HepG2 (cell line): ENCODE measurements around the gene TCF19. TPM values are rescaled to one million over a fixed set of nuclear protein-coding genes. Genes with fewer than 3 reads are reported as not detected.

ENCODE experiments used
- KAT8 ChIP-seq: IDR thresholded peaks from 2 replicates; pipeline ENCODE4 v1.6.1; 2016; ENCODE audit warnings: missing genetic modification reagents, missing compliant biosample characterization
- KDM2A ChIP-seq: sonication (generic); formaldehyde crosslinking; IDR thresholded peaks from 2 replicates; pipeline ENCODE4 v1.4.0; 2020; ENCODE audit warnings: low read depth, missing genetic modification reagents, borderline replicate concordance
- KDM6A ChIP-seq: IDR thresholded peaks from 2 replicates; pipeline ENCODE4 v1.6.1; 2016; ENCODE audit warnings: low read depth
- KLF6 ChIP-seq: IDR thresholded peaks from 2 replicates; pipeline ENCODE4 v1.8.0; 2016; ENCODE audit warnings: missing biosample characterization, missing genetic modification reagents
- KLF9 ChIP-seq: IDR thresholded peaks from 2 replicates; pipeline ENCODE4 v1.6.1; 2016; ENCODE audit warnings: low read depth
- MEIS2 ChIP-seq: sonication (generic); formaldehyde crosslinking; IDR thresholded peaks from 2 replicates; pipeline ENCODE4 v1.9.0; 2021; ENCODE audit warnings: mild to moderate bottlenecking, missing genetic modification reagents
- NR2F6 ChIP-seq, 2 experiments: IDR thresholded peaks; 2 replicates each; pipeline ENCODE4 v1.6.1; 2016; ENCODE audit warnings: antibody characterized with exemption in 1 of 2, mild to moderate bottlenecking in 1 of 2
- PPARG ChIP-seq: conservative IDR thresholded peaks from 2 replicates; pipeline ENCODE4 v1.6.1; 2016; ENCODE audit warnings: missing biosample characterization, missing genetic modification reagents
- RNF219 ChIP-seq: sonication (generic); formaldehyde crosslinking; IDR thresholded peaks from 2 replicates; pipeline ENCODE4 v1.5.0; 2020; ENCODE audit warnings: mild to moderate bottlenecking, missing genetic modification reagents
- SAP130 ChIP-seq: IDR thresholded peaks from 2 replicates; pipeline ENCODE4 v1.6.1; 2016; ENCODE audit warnings: low read depth
- SP2 ChIP-seq: sonication (generic); formaldehyde crosslinking; IDR thresholded peaks from 2 replicates; pipeline ENCODE4 v1.5.1; 2020; ENCODE audit warnings: mild to moderate bottlenecking, missing genetic modification reagents
- ZBTB3 ChIP-seq: sonication (generic); formaldehyde crosslinking; IDR thresholded peaks from 2 replicates; pipeline ENCODE4 v1.4.0; 2020; ENCODE audit warnings: low read depth, mild to moderate bottlenecking, moderate library complexity, missing genetic modification reagents, borderline replicate concordance
- ZFX ChIP-seq: sonication (generic); formaldehyde crosslinking; IDR thresholded peaks from 2 replicates; pipeline ENCODE4 v1.4.0; 2020; ENCODE audit warnings: mild to moderate bottlenecking, low read depth, missing genetic modification reagents, moderate library complexity
- ZNF296 ChIP-seq: sonication (generic); formaldehyde crosslinking; conservative IDR thresholded peaks from 2 replicates; pipeline ENCODE4 v1.5.0; 2020; ENCODE audit warnings: mild to moderate bottlenecking, missing genetic modification reagents
- ZNF33A ChIP-seq: sonication (generic); formaldehyde crosslinking; IDR thresholded peaks from 2 replicates; pipeline ENCODE4 v1.5.1; 2020; ENCODE audit warnings: missing genetic modification reagents, mild to moderate bottlenecking, moderate library complexity, borderline replicate concordance
- ZNF33B ChIP-seq: sonication (generic); formaldehyde crosslinking; IDR thresholded peaks from 2 replicates; pipeline ENCODE4 v1.5.1; 2020; ENCODE audit warnings: mild to moderate bottlenecking, missing genetic modification reagents
- ZNF639 ChIP-seq: conservative IDR thresholded peaks from 2 replicates; pipeline ENCODE4 v1.6.1; 2018; ENCODE audit warnings: missing genetic modification reagents
- ZNF7 ChIP-seq: IDR thresholded peaks from 2 replicates; pipeline ENCODE4 v1.6.1; 2016; ENCODE audit warnings: missing biosample characterization, missing genetic modification reagents
- ZNF83 ChIP-seq: sonication (generic); formaldehyde crosslinking; IDR thresholded peaks from 2 replicates; pipeline ENCODE4 v1.4.0; 2020; ENCODE audit warnings: missing genetic modification reagents, mild to moderate bottlenecking, borderline replicate concordance
- polyA plus RNA-seq, 8 experiments: library from polyadenylated mRNA; depleted of rRNA in 3 of 8; stranded (reverse) in 7 of 8; unstranded in 1 of 8; fragments of >200 nt; fragmentation: Illumina TruSeq in 4 of 8; extraction: Trizol in 4 of 8; gene quantifications; 2 replicates each; pipeline versions ENCODE4 v1.2.1 to v1.2.3, GENCODE V29; 2011 to 2016; ENCODE audit warnings: low read depth in 4 of 8, missing spikeins in 1 of 8, mixed read lengths in 1 of 8; ENCODE audit not compliant: insufficient read depth in 1 of 8
- total RNA-seq, 5 experiments: library from RNA; depleted of rRNA; stranded (reverse); fragments of >200 nt; fragmentation: Illumina TruSeq; extraction: Trizol; gene quantifications; 2 replicates each; pipeline ENCODE4 v1.2.3, GENCODE V29; 2016; ENCODE audit warnings: low read depth in 1 of 5
- TF ChIP-seq, protein P1 (sequence below): sonication (generic); formaldehyde crosslinking; IDR thresholded peaks from 2 replicates; pipeline ENCODE4 v1.4.0; 2020; ENCODE audit warnings: missing genetic modification reagents, borderline replicate concordance
- TF ChIP-seq, protein P2 (sequence below): sonication (generic); formaldehyde crosslinking; IDR thresholded peaks from 2 replicates; pipeline ENCODE4 v1.4.0; 2020; ENCODE audit warnings: low read depth, mild to moderate bottlenecking, missing genetic modification reagents

The TCF19 gene
- total and polyA plus RNA-seq, 2 of the 13 experiments (the other 11 are each of a cell fraction or from before 2014, with no cell fraction given), result 4.9 to 22.2 TPM

DNA sequence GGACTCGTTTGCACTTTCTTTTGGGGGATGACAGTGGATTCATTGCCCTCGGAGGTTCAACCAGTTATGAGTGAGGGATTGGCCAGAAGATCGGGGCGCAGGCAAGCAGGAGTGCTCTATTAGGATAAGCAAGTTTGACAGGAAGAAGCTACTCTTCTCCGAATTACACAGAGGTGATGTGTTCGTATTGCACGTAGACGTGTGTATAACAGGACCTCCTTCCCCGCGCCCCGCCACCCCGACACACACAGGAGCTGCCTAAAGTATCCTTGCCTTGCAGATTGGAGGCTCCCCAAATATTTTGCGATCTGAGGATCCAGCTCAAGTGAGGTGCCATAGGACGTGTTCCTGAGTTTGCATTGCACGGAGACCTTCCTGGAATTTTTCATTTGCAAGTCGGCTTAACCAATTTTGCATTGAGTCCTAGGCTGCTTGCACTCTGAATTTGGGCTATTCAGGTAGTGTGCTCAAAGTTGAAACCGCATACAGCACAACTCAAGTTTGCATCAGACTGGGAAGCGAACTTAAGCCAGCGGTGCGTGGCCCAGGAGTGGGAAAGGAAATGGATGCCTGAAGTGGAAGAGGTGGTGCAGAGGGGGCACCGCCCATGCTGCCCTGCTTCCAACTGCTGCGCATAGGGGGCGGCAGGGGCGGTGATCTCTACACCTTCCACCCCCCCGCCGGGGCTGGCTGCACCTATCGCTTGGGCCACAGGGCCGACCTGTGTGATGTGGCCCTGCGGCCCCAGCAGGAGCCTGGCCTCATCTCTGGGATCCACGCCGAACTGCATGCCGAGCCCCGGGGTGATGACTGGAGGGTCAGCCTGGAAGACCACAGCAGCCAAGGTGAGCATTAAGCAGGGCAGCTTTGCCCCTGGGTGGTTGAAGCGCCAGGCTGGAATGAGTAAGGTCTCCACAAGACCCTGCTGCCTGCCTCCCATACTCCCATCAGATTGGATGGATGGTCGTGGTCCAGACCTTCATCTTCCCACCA, 770 bp downstream of the TCF19 start (continued):
- TF ChIP-seq ZNF83 (CRISPR knock-in tag) (no peak), ZNF296 (CRISPR knock-in tag) (no peak), ZBTB3 (no peak), ZFX (CRISPR knock-in tag) (peak; percentile 35; the same call in 1 of the 2 replicates), KAT8 (no peak), KLF9 (CRISPR knock-in tag) (no peak), KDM6A (no peak), ZNF33B (CRISPR knock-in tag) (no peak), NR2F6 (IDR thresholded peaks at IDR 0.05) (no peak), NR2F6 (CRISPR knock-in tag; IDR thresholded peaks at IDR 0.05) (no peak), ZNF7 (CRISPR knock-in tag) (no peak), MEIS2 (CRISPR knock-in tag) (0 out of 2 replicates have a peak, but pooled peaks have one; percentile 28), RNF219 (CRISPR knock-in tag) (no peak), SAP130 (CRISPR knock-in tag) (peak; percentile 36; the same call in 1 of the 2 replicates), KLF6 (CRISPR knock-in tag) (no peak), ZNF33A (no peak), KDM2A (CRISPR knock-in tag) (peak; percentile 32; the same call in 1 of the 2 replicates), ZNF639 (CRISPR knock-in tag) (no peak), SP2 (no peak), PPARG (CRISPR knock-in tag) (0 out of 2 replicates have a peak, but pooled peaks have one; percentile 10)
- TF ChIP-seq, protein P1, sequence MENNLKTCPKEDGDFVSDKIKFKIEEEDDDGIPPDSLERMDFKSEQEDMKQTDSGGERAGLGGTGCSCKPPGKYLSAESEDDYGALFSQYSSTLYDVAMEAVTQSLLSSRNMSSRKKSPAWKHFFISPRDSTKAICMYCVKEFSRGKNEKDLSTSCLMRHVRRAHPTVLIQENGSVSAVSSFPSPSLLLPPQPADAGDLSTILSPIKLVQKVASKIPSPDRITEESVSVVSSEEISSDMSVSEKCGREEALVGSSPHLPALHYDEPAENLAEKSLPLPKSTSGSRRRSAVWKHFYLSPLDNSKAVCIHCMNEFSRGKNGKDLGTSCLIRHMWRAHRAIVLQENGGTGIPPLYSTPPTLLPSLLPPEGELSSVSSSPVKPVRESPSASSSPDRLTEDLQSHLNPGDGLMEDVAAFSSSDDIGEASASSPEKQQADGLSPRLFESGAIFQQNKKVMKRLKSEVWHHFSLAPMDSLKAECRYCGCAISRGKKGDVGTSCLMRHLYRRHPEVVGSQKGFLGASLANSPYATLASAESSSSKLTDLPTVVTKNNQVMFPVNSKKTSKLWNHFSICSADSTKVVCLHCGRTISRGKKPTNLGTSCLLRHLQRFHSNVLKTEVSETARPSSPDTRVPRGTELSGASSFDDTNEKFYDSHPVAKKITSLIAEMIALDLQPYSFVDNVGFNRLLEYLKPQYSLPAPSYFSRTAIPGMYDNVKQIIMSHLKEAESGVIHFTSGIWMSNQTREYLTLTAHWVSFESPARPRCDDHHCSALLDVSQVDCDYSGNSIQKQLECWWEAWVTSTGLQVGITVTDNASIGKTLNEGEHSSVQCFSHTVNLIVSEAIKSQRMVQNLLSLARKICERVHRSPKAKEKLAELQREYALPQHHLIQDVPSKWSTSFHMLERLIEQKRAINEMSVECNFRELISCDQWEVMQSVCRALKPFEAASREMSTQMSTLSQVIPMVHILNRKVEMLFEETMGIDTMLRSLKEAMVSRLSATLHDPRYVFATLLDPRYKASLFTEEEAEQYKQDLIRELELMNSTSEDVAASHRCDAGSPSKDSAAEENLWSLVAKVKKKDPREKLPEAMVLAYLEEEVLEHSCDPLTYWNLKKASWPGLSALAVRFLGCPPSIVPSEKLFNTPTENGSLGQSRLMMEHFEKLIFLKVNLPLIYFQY, result no peak
- TF ChIP-seq, protein P2, sequence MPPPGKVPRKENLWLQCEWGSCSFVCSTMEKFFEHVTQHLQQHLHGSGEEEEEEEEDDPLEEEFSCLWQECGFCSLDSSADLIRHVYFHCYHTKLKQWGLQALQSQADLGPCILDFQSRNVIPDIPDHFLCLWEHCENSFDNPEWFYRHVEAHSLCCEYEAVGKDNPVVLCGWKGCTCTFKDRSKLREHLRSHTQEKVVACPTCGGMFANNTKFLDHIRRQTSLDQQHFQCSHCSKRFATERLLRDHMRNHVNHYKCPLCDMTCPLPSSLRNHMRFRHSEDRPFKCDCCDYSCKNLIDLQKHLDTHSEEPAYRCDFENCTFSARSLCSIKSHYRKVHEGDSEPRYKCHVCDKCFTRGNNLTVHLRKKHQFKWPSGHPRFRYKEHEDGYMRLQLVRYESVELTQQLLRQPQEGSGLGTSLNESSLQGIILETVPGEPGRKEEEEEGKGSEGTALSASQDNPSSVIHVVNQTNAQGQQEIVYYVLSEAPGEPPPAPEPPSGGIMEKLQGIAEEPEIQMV, result no peak
